Activated T-cell treated with anti-CD3 and anti-CD28 coated beads, Interleukin-2, amount 50 U/mL, for 4 hours (primary cell): Measurements from ENCODE around the gene DNAJC5. TPM values are rescaled to one million over a fixed set of nuclear protein-coding genes. Genes with fewer than 3 reads are reported as not detected.

Experiments
- ATAC-seq, 2 donors: fragments of 200-7000 bp; cut with Tn5 transposase; one replicate each; pipeline ENCODE4 v1.10.0; 2021
- DNase-seq: peaks from one replicate; pipeline ENCODE4 v3.0.0-alpha.2; 2020
- H3K27me3 Mint-ChIP-seq: one replicate; pipeline ENCODE4 v1.8.0; 2021; ENCODE audit warnings: low read depth, mixed read lengths
- H3K36me3 Mint-ChIP-seq: one replicate; pipeline ENCODE4 v1.8.0; 2022; ENCODE audit warnings: mixed read lengths; ENCODE audit not compliant: insufficient read depth
- H3K4me1 Mint-ChIP-seq: one replicate; pipeline ENCODE4 v1.8.0; 2021; ENCODE audit warnings: low read depth, mixed read lengths
- H3K4me3 Mint-ChIP-seq: one replicate; pipeline ENCODE4 v1.8.0; 2021; ENCODE audit warnings: mild to moderate bottlenecking, moderate library complexity, mixed read lengths
- H3K9me3 Mint-ChIP-seq: one replicate; pipeline ENCODE4 v1.8.0; 2021; ENCODE audit warnings: mixed read lengths
- total RNA-seq, 3 donors: library from RNA; stranded (reverse); gene quantifications; one replicate each; pipeline ENCODE4 v1.2.1, GENCODE V29; 2021

Gene DNAJC5
- total RNA-seq, 3 donors from 2014 or later, result 37.2 to 38.5 (median 37.8) TPM

- Mint-ChIP-seq H3K36me3 (peaks cover 10% of the 10 kb centered on the region), H3K4me1 (peaks cover 23% of the 10 kb centered on the region), H3K9me3 (no peaks in the 10 kb centered on the region), H3K27me3 (no peaks in the 10 kb centered on the region), H3K4me3 (no peak overlapping the region)
- ATAC-seq (peak in 1 of 2 donors; percentile 19), DNase-seq (no peak)
These were observed 47.5 kb downstream of the DNAJC5 start for GRCh38 chr20:63942250-63942951.

- ATAC-seq (no peak), DNase-seq (no peak)
- peaks cover 10% of the 10 kb centered on the region for H3K36me3 Mint-ChIP-seq
- peaks cover 31% of the 10 kb centered on the region for H3K4me1 Mint-ChIP-seq
- H3K9me3 Mint-ChIP-seq, result no peaks in the 10 kb centered on the region
- H3K4me3 Mint-ChIP-seq, result no peak overlapping the region
- H3K27me3 Mint-ChIP-seq, result no peaks in the 10 kb centered on the region
These were observed 48.3 kb downstream of the DNAJC5 start for GRCh38 chr20:63942969-63943807.

GRCh38 chr20:63943808-63944077 is 48.8 kb downstream of the DNAJC5 start:
- no peak for ATAC-seq
- Mint-ChIP-seq H3K27me3 (no peaks in the 10 kb centered on the region), H3K4me3 (no peak overlapping the region), H3K36me3 (peaks cover 10% of the 10 kb centered on the region), H3K9me3 (no peaks in the 10 kb centered on the region), H3K4me1 (peaks cover 36% of the 10 kb centered on the region)
- DNase-seq, result no peak

- no peaks in the 10 kb centered on the region for H3K9me3 Mint-ChIP-seq
- H3K36me3 Mint-ChIP-seq, result peaks cover 10% of the 10 kb centered on the region
- no peaks in the 10 kb centered on the region for H3K27me3 Mint-ChIP-seq
- peaks cover 42% of the 10 kb centered on the region for H3K4me1 Mint-ChIP-seq
- H3K4me3 Mint-ChIP-seq, result no peak overlapping the region
- DNase-seq (no peak), ATAC-seq (no peak)
These were observed 49.4 kb downstream of the DNAJC5 start for GRCh38 chr20:63944078-63944941.

GRCh38 chr20:63945031-63945658 is 50.2 kb downstream of the DNAJC5 start:
- Mint-ChIP-seq H3K36me3 (peaks cover 10% of the 10 kb centered on the region), H3K9me3 (no peaks in the 10 kb centered on the region), H3K27me3 (no peaks in the 10 kb centered on the region), H3K4me1 (peaks cover 47% of the 10 kb centered on the region), H3K4me3 (no peak overlapping the region)
- ATAC-seq (no peak), DNase-seq (no peak)

GRCh38 chr20:63945921-63946920 is 51.3 kb downstream of the DNAJC5 start:
- DNase-seq, result no peak
- no peaks in the 10 kb centered on the region for H3K27me3 Mint-ChIP-seq
- ATAC-seq, result no peak
- H3K4me1 Mint-ChIP-seq, result peaks cover 46% of the 10 kb centered on the region
- no peak overlapping the region for H3K4me3 Mint-ChIP-seq
- H3K9me3 Mint-ChIP-seq, result no peaks in the 10 kb centered on the region
- peaks cover 10% of the 10 kb centered on the region for H3K36me3 Mint-ChIP-seq

GRCh38 chr20:63946986-63947637 is 52.2 kb downstream of the DNAJC5 start:
- ATAC-seq, result peak in 1 of 2 donors; percentile 1
- no peaks in the 10 kb centered on the region for H3K27me3 Mint-ChIP-seq
- peaks cover 10% of the 10 kb centered on the region for H3K36me3 Mint-ChIP-seq
- no peaks in the 10 kb centered on the region for H3K9me3 Mint-ChIP-seq
- DNase-seq, result no peak
- peaks cover 48% of the 10 kb centered on the region for H3K4me1 Mint-ChIP-seq
- H3K4me3 Mint-ChIP-seq, result peak overlapping the region; percentile 80

GRCh38 chr20:63947638-63948456 is 52.9 kb downstream of the DNAJC5 start:
- Mint-ChIP-seq H3K9me3 (no peaks in the 10 kb centered on the region), H3K4me1 (peaks cover 50% of the 10 kb centered on the region), H3K27me3 (no peaks in the 10 kb centered on the region), H3K36me3 (peaks cover 8% of the 10 kb centered on the region), H3K4me3 (peak overlapping the region; percentile 80)
- ATAC-seq (peak; percentile 35 to 36), DNase-seq (no peak)

- peaks cover 66% of the 10 kb centered on the region for H3K4me1 Mint-ChIP-seq
- no peak overlapping the region for H3K4me3 Mint-ChIP-seq
- no peak for DNase-seq
- ATAC-seq, result no peak
- H3K9me3 Mint-ChIP-seq, result no peaks in the 10 kb centered on the region
- no peaks in the 10 kb centered on the region for H3K27me3 Mint-ChIP-seq
- no peaks in the 10 kb centered on the region for H3K36me3 Mint-ChIP-seq
These were observed 55.9 kb downstream of the DNAJC5 start for GRCh38 chr20:63950701-63951397.

GRCh38 chr20:63951398-63952209 is 56.7 kb downstream of the DNAJC5 start:
- Mint-ChIP-seq H3K9me3 (no peaks in the 10 kb centered on the region), H3K4me3 (no peak overlapping the region), H3K36me3 (no peaks in the 10 kb centered on the region), H3K27me3 (no peaks in the 10 kb centered on the region), H3K4me1 (peaks cover 68% of the 10 kb centered on the region)
- no peak for DNase-seq
- no peak for ATAC-seq

- Mint-ChIP-seq H3K27me3 (no peaks in the 10 kb centered on the region), H3K36me3 (no peaks in the 10 kb centered on the region), H3K4me3 (no peak overlapping the region), H3K9me3 (no peaks in the 10 kb centered on the region), H3K4me1 (peaks cover 65% of the 10 kb centered on the region)
- ATAC-seq, result no peak
- DNase-seq, result no peak
These were observed 57.2 kb downstream of the DNAJC5 start for GRCh38 chr20:63952210-63952535.
